B cell (primary cell): Measurements from ENCODE around the gene DPH7.

ENCODE experiments used
- CTCF ChIP-seq: fragments of 200-600 bp; IDR thresholded peaks from one replicate; pipeline ENCODE4 v1.8.0; 2022; ENCODE audit warnings: antibody characterized with exemption, mild to moderate bottlenecking
- EZH2 ChIP-seq: IDR thresholded peaks from 2 replicates; pipeline ENCODE4 v1.6.1; 2012; ENCODE audit warnings: borderline replicate concordance, low read depth, mild to moderate bottlenecking, moderate library complexity, low read length; ENCODE audit not compliant: insufficient read depth, poor library complexity, severe bottlenecking

- no peak for TF ChIP-seq EZH2
- TF ChIP-seq CTCF: no peak
Observed at GRCh38 chr9:137582286-137582860, 3.6 kb upstream of the DPH7 start.
